NCI-H128 (cell line): Measurements from ENCODE around the gene ARID3A.

Experiments
- DNase-seq: peaks from one replicate; lab custom pipeline; 2025; ENCODE audit not compliant: unreplicated experiment; lab: John Stamatoyannopoulos, UW

ARID3A gene

GRCh38 chr19:960601-960938 lies 34.7 kb downstream of the ARID3A start:
- no peak for DNase-seq

- DNase-seq, result no peak
Measured at GRCh38 chr19:961866-962620, 36.2 kb downstream of the ARID3A start.

GRCh38 chr19:962683-963400 lies 37.0 kb downstream of the ARID3A start:
- DNase-seq, result no peak

GRCh38 chr19:963486-963951 lies 37.7 kb downstream of the ARID3A start:
- DNase-seq, result no peak

GRCh38 chr19:964116-964520 lies 38.3 kb downstream of the ARID3A start:
- DNase-seq, result no peak

GRCh38 chr19:964761-965694 lies 39.2 kb downstream of the ARID3A start:
- DNase-seq, result no peak

- no peak for DNase-seq
Measured at GRCh38 chr19:966485-967088, 40.8 kb downstream of the ARID3A start.

- no peak for DNase-seq
Measured at GRCh38 chr19:970695-971094, 44.9 kb downstream of the ARID3A start.

GRCh38 chr19:971795-972194 lies 46.0 kb downstream of the ARID3A start:
- DNase-seq, result no peak

GRCh38 chr19:972281-972680 lies 46.4 kb downstream of the ARID3A start:
- no peak for DNase-seq

- DNase-seq, result no peak
Measured at GRCh38 chr19:973726-974563, 48.1 kb downstream of the ARID3A start.

- DNase-seq, result no peak
Measured at GRCh38 chr19:974564-975257, 48.9 kb downstream of the ARID3A start.

GRCh38 chr19:976476-976875 lies 50.6 kb downstream of the ARID3A start:
- DNase-seq, result no peak

GRCh38 chr19:977058-977464 lies 51.2 kb downstream of the ARID3A start:
- no peak for DNase-seq

GRCh38 chr19:979318-979741 lies 53.5 kb downstream of the ARID3A start:
- no peak for DNase-seq

GRCh38 chr19:980133-980998 lies 54.5 kb downstream of the ARID3A start:
- DNase-seq, result no peak

GRCh38 chr19:982567-983170 lies 56.8 kb downstream of the ARID3A start:
- DNase-seq, result peak; percentile 44
